ENCODE measurements around the gene CDC6. TPM values are rescaled to one million over a fixed set of nuclear protein-coding genes. Genes with fewer than 3 reads are reported as not detected.

Gene CDC6
- total and polyA plus RNA-seq, 2 donors (not counting 3 experiments of a cell fraction or from before 2014, with no cell fraction given), result 15.5 to 55.2 TPM

DNA sequence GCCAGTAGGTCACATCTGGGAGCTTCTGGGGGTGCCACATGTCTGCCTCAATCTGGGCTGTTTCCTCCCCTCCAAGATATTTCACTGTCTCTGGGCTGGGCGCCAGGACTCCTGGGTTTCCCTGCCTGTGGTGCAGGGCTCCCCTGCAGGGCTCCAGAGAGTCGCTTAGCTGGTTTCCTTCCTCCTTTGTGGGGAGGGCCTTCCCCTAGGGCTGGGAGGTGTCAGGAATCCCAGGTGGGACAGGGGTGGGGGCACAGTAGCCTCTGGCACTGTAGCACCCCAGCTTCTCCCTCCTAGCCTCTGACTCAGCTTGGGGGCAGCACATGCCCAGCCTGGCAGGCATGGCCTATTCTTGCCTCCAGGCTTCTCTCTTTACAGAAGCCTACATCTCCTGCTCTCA, 23.9 kb downstream of the CDC6 start:
- no peaks in the 10 kb centered on the region for H3K36me3 ChIP-seq (ENCODE audit: control insufficient read depth in 2 of 2, extremely low read depth in 1 of 2, insufficient read depth in 2 of 2, low read length in 2 of 2)
- no peaks in the 10 kb centered on the region for H3K79me2 ChIP-seq (ENCODE audit: control insufficient read depth, insufficient read depth, low read length)
- peak; percentile 60 for FAIRE-seq
- H4K20me1 ChIP-seq (replicated peaks; ENCODE audit: control insufficient read depth, extremely low read depth, insufficient read depth, low read length), result no peaks in the 10 kb centered on the region
- H3K9me3 ChIP-seq (replicated peaks; ENCODE audit: control insufficient read depth, insufficient read depth, low read length), result no peaks in the 10 kb centered on the region
- H3K4me2 ChIP-seq (ENCODE audit: insufficient read depth, low read length), result no peak overlapping the region
- DNase-seq (ENCODE audit: low read depth, low spot score), result no peak
- H3K9me1 ChIP-seq (replicated peaks; ENCODE audit: control insufficient read depth, extremely low read depth, insufficient read depth, low read length), result no peaks in the 10 kb centered on the region
- no TSS peak for BruUV-seq (replicated peaks)
- no peak overlapping the region for H3K27ac ChIP-seq (ENCODE audit: insufficient read depth, low read depth, low read length)
- no peaks in the 10 kb centered on the region for H3K27me3 ChIP-seq (ENCODE audit: control insufficient read depth in 2 of 2, insufficient read depth in 2 of 2, low read length in 2 of 2)
- CTCF ChIA-PET, result interaction anchor here (1.0 to 15.6 kb wide), 8 partner anchors 8 to 222 kb away, joined by 3 to 530 read pairs (median 4); partner anchors contain the start of gene GJD3
- POLR2A ChIA-PET, result no interaction called here
- intact Hi-C loops (cut with micrococcal nuclease), result no loop called here
- TF ChIP-seq JUN (IDR thresholded peaks at IDR 0.05; ENCODE audit: borderline replicate concordance, insufficient read depth, insufficient read length, low read depth) (no peak), POLR2A (IDR thresholded peaks at IDR 0.05; ENCODE audit: low read depth, low read length) (no peak), POLR2AphosphoS5 (IDR thresholded peaks at IDR 0.05; ENCODE audit: insufficient read depth, low read depth, low read length) (no peak)
- TF ChIP-seq, protein P1, sequence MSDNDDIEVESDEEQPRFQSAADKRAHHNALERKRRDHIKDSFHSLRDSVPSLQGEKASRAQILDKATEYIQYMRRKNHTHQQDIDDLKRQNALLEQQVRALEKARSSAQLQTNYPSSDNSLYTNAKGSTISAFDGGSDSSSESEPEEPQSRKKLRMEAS (IDR thresholded peaks at IDR 0.05; ENCODE audit: insufficient read depth, insufficient read length), result no peak
- dilution Hi-C loops (cut with MboI; ENCODE audit: extremely low pct_ligation_motif_present, low sequenced_read_pairs), result no loop called here
- H3K4me1 ChIP-seq (ENCODE audit: control insufficient read depth, extremely low read depth, insufficient read depth, low read length), result peaks cover 63% of the 10 kb centered on the region
- no peak overlapping the region for H3K9ac ChIP-seq (replicated peaks; ENCODE audit: extremely low read depth, insufficient read depth, low read length)
- H2AFZ ChIP-seq (ENCODE audit: low read depth, low read length), result no peak overlapping the region
- no peak overlapping the region for H3K4me3 ChIP-seq (replicated peaks in 1 of 3; ENCODE audit: insufficient read depth in 1 of 3, low read depth in 1 of 3, low read length in 3 of 3)

DNA sequence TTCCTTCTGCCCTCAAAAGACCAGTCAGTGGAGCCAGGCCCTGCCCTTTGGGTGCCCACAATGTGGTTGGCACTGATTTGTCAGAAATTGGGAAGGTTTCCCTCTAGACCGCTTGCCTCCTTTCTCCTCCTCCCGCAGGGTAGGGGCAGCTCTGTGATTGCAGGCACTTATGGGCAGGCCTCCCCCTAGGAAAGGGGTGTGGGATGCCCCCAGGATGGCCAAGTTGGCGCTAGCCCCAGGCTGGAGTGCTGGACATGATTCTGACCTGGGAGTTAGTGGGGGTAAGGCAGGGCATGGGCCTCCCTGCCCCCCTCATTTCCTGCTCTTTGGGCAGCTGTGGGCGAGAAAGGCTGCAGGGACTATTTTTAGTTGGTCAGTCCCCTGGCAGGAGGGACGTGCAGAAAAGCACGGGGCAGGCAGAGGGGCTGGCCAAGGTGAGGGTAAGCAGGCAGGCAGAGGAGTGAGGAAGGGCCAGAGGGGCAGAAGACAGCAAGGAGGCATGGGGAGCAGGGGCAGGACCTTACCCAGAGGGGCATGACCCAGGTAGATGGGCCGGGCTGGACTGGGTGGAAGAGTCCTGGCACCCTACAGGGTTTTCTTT, 24.6 kb downstream of the CDC6 start:
- H3K4me2 ChIP-seq (ENCODE audit: insufficient read depth, low read length), result no peak overlapping the region
- no peak overlapping the region for H2AFZ ChIP-seq (ENCODE audit: low read depth, low read length)
- DNase-seq (ENCODE audit: low read depth, low spot score) (no peak), FAIRE-seq (no peak)
- intact Hi-C loops (cut with micrococcal nuclease) (no loop called here), dilution Hi-C loops (cut with MboI; ENCODE audit: extremely low pct_ligation_motif_present, low sequenced_read_pairs) (no loop called here)
- no TSS peak for BruUV-seq (replicated peaks)
- no peaks in the 10 kb centered on the region for H3K9me1 ChIP-seq (replicated peaks; ENCODE audit: control insufficient read depth, extremely low read depth, insufficient read depth, low read length)
- peaks cover 67% of the 10 kb centered on the region for H3K4me1 ChIP-seq (ENCODE audit: control insufficient read depth, extremely low read depth, insufficient read depth, low read length)
- H3K4me3 ChIP-seq (replicated peaks in 1 of 3; ENCODE audit: insufficient read depth in 1 of 3, low read depth in 1 of 3, low read length in 3 of 3), result no peak overlapping the region
- no peaks in the 10 kb centered on the region for H3K27me3 ChIP-seq (ENCODE audit: control insufficient read depth in 2 of 2, insufficient read depth in 2 of 2, low read length in 2 of 2)
- H3K27ac ChIP-seq (ENCODE audit: insufficient read depth, low read depth, low read length), result no peak overlapping the region
- ChIA-PET POLR2A (no interaction called here), CTCF (interaction anchor here (1.0 to 15.6 kb wide), 8 partner anchors 9 to 221 kb away, joined by 3 to 530 read pairs (median 4); partner anchors contain the start of gene GJD3)
- no peaks in the 10 kb centered on the region for H3K79me2 ChIP-seq (ENCODE audit: control insufficient read depth, insufficient read depth, low read length)
- H3K36me3 ChIP-seq (ENCODE audit: control insufficient read depth in 2 of 2, extremely low read depth in 1 of 2, insufficient read depth in 2 of 2, low read length in 2 of 2), result no peaks in the 10 kb centered on the region
- H3K9me3 ChIP-seq (replicated peaks; ENCODE audit: control insufficient read depth, insufficient read depth, low read length), result no peaks in the 10 kb centered on the region
- no peak overlapping the region for H3K9ac ChIP-seq (replicated peaks; ENCODE audit: extremely low read depth, insufficient read depth, low read length)
- no peaks in the 10 kb centered on the region for H4K20me1 ChIP-seq (replicated peaks; ENCODE audit: control insufficient read depth, extremely low read depth, insufficient read depth, low read length)
- TF ChIP-seq, protein P2, sequence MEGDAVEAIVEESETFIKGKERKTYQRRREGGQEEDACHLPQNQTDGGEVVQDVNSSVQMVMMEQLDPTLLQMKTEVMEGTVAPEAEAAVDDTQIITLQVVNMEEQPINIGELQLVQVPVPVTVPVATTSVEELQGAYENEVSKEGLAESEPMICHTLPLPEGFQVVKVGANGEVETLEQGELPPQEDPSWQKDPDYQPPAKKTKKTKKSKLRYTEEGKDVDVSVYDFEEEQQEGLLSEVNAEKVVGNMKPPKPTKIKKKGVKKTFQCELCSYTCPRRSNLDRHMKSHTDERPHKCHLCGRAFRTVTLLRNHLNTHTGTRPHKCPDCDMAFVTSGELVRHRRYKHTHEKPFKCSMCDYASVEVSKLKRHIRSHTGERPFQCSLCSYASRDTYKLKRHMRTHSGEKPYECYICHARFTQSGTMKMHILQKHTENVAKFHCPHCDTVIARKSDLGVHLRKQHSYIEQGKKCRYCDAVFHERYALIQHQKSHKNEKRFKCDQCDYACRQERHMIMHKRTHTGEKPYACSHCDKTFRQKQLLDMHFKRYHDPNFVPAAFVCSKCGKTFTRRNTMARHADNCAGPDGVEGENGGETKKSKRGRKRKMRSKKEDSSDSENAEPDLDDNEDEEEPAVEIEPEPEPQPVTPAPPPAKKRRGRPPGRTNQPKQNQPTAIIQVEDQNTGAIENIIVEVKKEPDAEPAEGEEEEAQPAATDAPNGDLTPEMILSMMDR (IDR thresholded peaks at IDR 0.05; ENCODE audit: extremely low read depth in 1 of 2, insufficient read depth in 1 of 2, low read depth in 1 of 2, low read length in 2 of 2), result no peak
- TF ChIP-seq JUN (IDR thresholded peaks at IDR 0.05; ENCODE audit: borderline replicate concordance, insufficient read depth, insufficient read length, low read depth), result no peak
- TF ChIP-seq MYC (IDR thresholded peaks at IDR 0.05; ENCODE audit: low read depth, low read length), result no peak
- TF ChIP-seq POLR2AphosphoS5 (IDR thresholded peaks at IDR 0.05; ENCODE audit: insufficient read depth, low read depth, low read length), result no peak
- TF ChIP-seq, protein P1 (IDR thresholded peaks at IDR 0.05; ENCODE audit: insufficient read depth, insufficient read length), result no peak
- TF ChIP-seq GATA2 (IDR thresholded peaks at IDR 0.05; ENCODE audit: insufficient read depth, insufficient read length, low read depth, low read length), result no peak
- TF ChIP-seq FOS (IDR thresholded peaks at IDR 0.05; ENCODE audit: borderline replicate concordance, insufficient read depth, low read length), result no peak
- TF ChIP-seq POLR2A (IDR thresholded peaks at IDR 0.05; ENCODE audit: low read depth, low read length), result no peak
- no peak for TF ChIP-seq EZH2 (IDR thresholded peaks at IDR 0.05; ENCODE audit: borderline replicate concordance, low read depth, low read length, severe bottlenecking)

All from endothelial cell of umbilical vein (primary cell).